OCI-LY1 (cell line): ENCODE measurements around the gene C1QTNF6.

Experiments used
- H2AFZ ChIP-seq: fragments of 200-600 bp; sonication (generic), shearing (Covaris generic); 2 replicates; pipeline ENCODE4 v1.6.0; 2014; ENCODE audit warnings: antibody characterized with exemption, mild to moderate bottlenecking, low read length
- H3F3A ChIP-seq: fragments of 200-600 bp; sonication (generic), shearing (Covaris generic); 2 replicates; pipeline ENCODE4 v1.6.0; 2014; ENCODE audit warnings: mild to moderate bottlenecking, antibody characterized with exemption, low read length, moderate library complexity; ENCODE audit not compliant: insufficient read depth
- H3K27ac ChIP-seq: fragments of 200-600 bp; sonication (generic); 2 replicates; pipeline ENCODE4 v1.5.1; 2014; ENCODE audit warnings: low read length, mixed run types, mild to moderate bottlenecking, low read depth; ENCODE audit not compliant: poor library complexity, severe bottlenecking
- H3K27me3 ChIP-seq: fragments of 200-600 bp; sonication (generic); 2 replicates; pipeline ENCODE4 v1.6.0; 2014; ENCODE audit warnings: antibody characterized with exemption, mild to moderate bottlenecking, low read length, moderate library complexity; ENCODE audit not compliant: insufficient read depth
- H3K36me3 ChIP-seq: fragments of 200-600 bp; sonication (generic); 2 replicates; pipeline ENCODE4 v1.6.1; 2014; ENCODE audit warnings: mild to moderate bottlenecking, antibody characterized with exemption, low read length, moderate library complexity, mixed read lengths; ENCODE audit not compliant: insufficient read depth
- H3K4me1 ChIP-seq: fragments of 200-600 bp; sonication (generic); 2 replicates; pipeline ENCODE4 v1.5.1; 2014; ENCODE audit warnings: mild to moderate bottlenecking, low read length, moderate library complexity; ENCODE audit not compliant: insufficient read depth, severe bottlenecking
- H3K4me2 ChIP-seq: fragments of 200-600 bp; sonication (generic), shearing (Covaris generic); 2 replicates; pipeline ENCODE4 v1.6.1; 2014; ENCODE audit warnings: low read length
- H3K4me3 ChIP-seq: fragments of 200-600 bp; sonication (generic); 2 replicates; pipeline ENCODE4 v1.5.1; 2014; ENCODE audit warnings: low read length, low read depth, mild to moderate bottlenecking, mixed read lengths; ENCODE audit not compliant: poor library complexity, severe bottlenecking
- H3K79me2 ChIP-seq: fragments of 200-600 bp; shearing (Covaris generic); 2 replicates; pipeline ENCODE4 v1.6.1; 2016; ENCODE audit warnings: mixed run types, low read length, mixed read lengths; ENCODE audit not compliant: insufficient read depth
- H3K9ac ChIP-seq: fragments of 200-600 bp; sonication (generic), shearing (Covaris generic); 2 replicates; pipeline ENCODE4 v1.6.1; 2014; ENCODE audit warnings: mild to moderate bottlenecking, low read length, mixed read lengths
- H3K9me2 ChIP-seq: fragments of 200-600 bp; sonication (generic), shearing (Covaris generic); 2 replicates; pipeline ENCODE4 v1.6.1; 2014; ENCODE audit warnings: low read depth, mild to moderate bottlenecking, low read length, mixed read lengths
- H3K9me3 ChIP-seq: fragments of 200-600 bp; shearing (Covaris generic); 2 replicates; pipeline ENCODE4 v1.6.1; 2014; ENCODE audit warnings: low read length, mixed read lengths
- H4K20me1 ChIP-seq: fragments of 200-600 bp; sonication (generic), shearing (Covaris generic); 2 replicates; pipeline ENCODE4 v1.6.0; 2016; ENCODE audit warnings: mild to moderate bottlenecking, low read length; ENCODE audit not compliant: insufficient read depth
- CTCF ChIP-seq: fragments of 200-600 bp; sonication (generic), shearing (Covaris generic); IDR thresholded peaks from 2 replicates; pipeline ENCODE4 v1.5.1; 2017; ENCODE audit warnings: mild to moderate bottlenecking, antibody characterized with exemption, low read length, moderate library complexity, mixed read lengths
- EZH2 ChIP-seq: fragments of 200-600 bp; sonication (generic), shearing (Covaris generic); IDR thresholded peaks from 2 replicates; pipeline ENCODE4 v1.8.0; 2017; ENCODE audit warnings: borderline replicate concordance, mixed run types, mild to moderate bottlenecking, antibody characterized with exemption, low read length, moderate library complexity, mixed read lengths

The C1QTNF6 gene

DNA sequence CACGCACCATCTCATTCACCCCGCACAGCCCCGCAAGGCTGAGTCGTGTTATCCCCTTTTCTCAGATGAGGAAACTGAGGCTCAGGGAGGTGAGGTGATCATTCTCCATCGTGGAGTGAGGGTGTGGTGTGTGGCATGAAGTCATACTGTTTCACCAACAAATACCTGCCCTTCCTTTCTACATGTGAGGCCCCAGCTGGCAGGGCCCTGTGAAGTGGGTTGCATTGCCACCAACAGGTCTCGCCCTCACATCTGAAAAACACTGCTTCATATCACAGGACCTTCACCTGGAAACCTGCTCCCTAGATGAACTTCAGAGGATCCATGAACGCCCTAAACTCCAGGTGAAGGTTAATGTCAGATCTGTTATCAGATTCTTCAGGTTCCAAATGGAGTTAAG lies 19.9 kb upstream of the C1QTNF6 start:
- Histone ChIP-seq H3K4me1 (peaks cover 8% of the 10 kb centered on the region), H3K4me3 (no peak overlapping the region), H4K20me1 (no peaks in the 10 kb centered on the region), H3K4me2 (no peak overlapping the region), H3K9me2 (no peaks in the 10 kb centered on the region), H3K36me3 (no peaks in the 10 kb centered on the region), H3K9ac (no peak overlapping the region), H3K9me3 (no peaks in the 10 kb centered on the region), H3F3A (no peaks in the 10 kb centered on the region), H3K27ac (no peak overlapping the region), H3K27me3 (peaks cover 6% of the 10 kb centered on the region; the same call in 1 of the 2 replicates), H3K79me2 (no peaks in the 10 kb centered on the region), H2AFZ (no peak overlapping the region)
- no peak for TF ChIP-seq EZH2
- no peak for TF ChIP-seq CTCF

DNA sequence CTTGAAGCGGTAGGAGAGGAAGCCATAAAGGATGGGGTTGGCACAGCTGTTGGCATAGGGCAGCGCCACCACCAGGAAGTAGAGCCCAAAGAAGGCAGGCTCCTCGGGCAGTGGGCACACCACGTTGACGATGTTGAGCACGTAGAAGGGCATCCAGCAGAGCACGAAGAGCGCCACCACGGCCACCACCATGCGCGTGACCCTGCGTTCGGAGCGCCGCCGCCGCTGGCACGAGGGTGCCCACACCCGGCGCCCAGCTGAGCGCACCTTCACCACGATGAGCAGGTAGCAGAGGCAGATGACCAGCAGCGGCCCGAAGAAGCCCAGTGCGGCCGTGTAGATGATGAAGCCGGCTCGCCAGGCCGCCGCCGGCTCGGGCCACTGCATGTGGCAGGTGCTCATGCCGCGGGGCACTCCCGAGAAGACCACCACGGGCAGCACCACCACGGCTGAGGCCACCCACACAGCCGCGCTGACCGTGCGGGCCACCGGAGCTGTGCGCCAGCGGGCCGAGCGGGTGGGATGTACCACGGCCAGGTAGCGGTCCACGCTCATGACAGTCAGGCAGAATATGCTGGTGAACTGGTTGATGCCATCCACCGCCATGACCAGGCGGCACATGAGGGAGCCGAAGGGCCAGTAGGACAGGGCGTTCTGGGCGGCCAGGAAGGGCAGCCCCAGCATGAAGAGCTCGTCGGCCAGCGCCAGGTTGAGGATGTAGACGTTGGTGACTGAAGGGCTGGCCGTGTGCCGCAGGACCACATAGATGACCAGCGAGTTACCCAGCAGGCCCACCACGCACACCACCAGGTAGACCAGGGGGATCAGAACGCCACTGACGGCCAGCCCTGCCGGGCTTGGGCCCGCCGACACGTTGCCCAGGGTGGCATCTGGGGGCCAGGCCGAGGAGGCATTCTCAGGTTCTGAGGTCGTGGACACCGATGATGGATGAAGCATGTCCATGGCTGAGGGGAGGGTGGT lies 19.1 kb upstream of the C1QTNF6 start:
- Histone ChIP-seq H3K4me3 (no peak overlapping the region), H3K9me2 (no peaks in the 10 kb centered on the region), H3K9me3 (no peaks in the 10 kb centered on the region), H3K27ac (no peak overlapping the region), H2AFZ (no peak overlapping the region), H3K4me1 (peaks cover 9% of the 10 kb centered on the region), H3K4me2 (no peak overlapping the region), H3K9ac (no peak overlapping the region), H4K20me1 (no peaks in the 10 kb centered on the region), H3K27me3 (peaks cover 6% of the 10 kb centered on the region; the same call in 1 of the 2 replicates), H3K79me2 (no peaks in the 10 kb centered on the region), H3K36me3 (no peaks in the 10 kb centered on the region), H3F3A (no peaks in the 10 kb centered on the region)
- TF ChIP-seq CTCF (no peak), EZH2 (no peak)

DNA sequence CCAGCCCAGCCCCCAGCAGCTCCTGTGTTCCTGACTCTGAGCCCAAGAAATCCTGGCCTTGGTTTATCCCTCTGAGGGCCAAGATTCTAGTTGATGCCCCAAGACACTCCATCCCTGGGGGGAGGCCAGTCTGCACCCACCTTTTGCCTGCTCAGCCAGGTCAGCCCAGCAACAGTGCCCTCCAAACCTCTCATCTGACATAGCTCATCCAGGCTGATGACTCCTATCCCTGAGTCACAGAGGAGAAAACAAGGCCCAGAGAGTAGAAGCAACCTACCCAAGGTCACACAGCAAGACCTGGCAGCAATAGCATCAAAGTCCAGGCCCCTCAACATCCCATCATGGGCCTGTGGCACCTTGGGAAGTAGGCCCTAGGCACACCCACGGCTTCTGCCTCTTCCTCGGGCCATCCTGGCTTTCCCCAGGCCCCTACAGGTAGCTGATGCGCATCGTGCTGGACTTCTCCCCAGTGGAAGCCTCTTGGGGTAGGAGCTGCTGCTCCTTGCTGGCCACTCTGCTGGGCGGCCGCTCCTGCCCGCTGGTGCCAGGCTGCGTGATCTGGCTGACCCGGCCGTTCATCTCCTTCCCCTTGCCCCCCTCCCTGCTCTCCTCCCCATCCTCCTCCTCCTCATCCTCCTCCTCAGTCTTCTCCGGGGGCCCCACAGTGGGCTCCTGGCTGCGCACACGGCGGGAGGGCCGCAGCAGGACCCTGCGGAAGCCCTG lies 18.2 kb upstream of the C1QTNF6 start:
- Histone ChIP-seq H3K27me3 (peaks cover 6% of the 10 kb centered on the region; the same call in 1 of the 2 replicates), H3K9me3 (no peaks in the 10 kb centered on the region), H3K36me3 (no peaks in the 10 kb centered on the region), H3K9ac (no peak overlapping the region), H4K20me1 (no peaks in the 10 kb centered on the region), H3K4me1 (peaks cover 9% of the 10 kb centered on the region), H3K4me3 (no peak overlapping the region), H3K4me2 (no peak overlapping the region), H3K27ac (no peak overlapping the region), H3K79me2 (no peaks in the 10 kb centered on the region), H3F3A (no peaks in the 10 kb centered on the region), H2AFZ (no peak overlapping the region), H3K9me2 (no peaks in the 10 kb centered on the region)
- TF ChIP-seq EZH2, result no peak
- no peak for TF ChIP-seq CTCF
